RWPE1 (cell line): Measurements from ENCODE around the gene KCND2.

Source experiments
- CTCF ChIA-PET: fragments of 350-600 bp; sonication (Branson Sonifier 250); formaldehyde crosslinking; extraction: SDS; loops from one replicate; lab custom pipeline; 2021; lab: Yijun Ruan, JAX
- POLR2A ChIA-PET: fragments of 400-600 bp; formaldehyde crosslinking; extraction: SDS; loops from one replicate; lab custom pipeline; 2020; ENCODE audit warnings: antibody characterized with exemption; ENCODE audit not compliant: low non-redundant PET; lab: Yijun Ruan, JAX
- DNase-seq: peaks from one replicate; pipeline ENCODE4 v3.0.0; 2012; ENCODE audit warnings: low spot score
- H3K27ac ChIP-seq: fragments of 450-650 bp; 2 replicates; pipeline ENCODE4 v1.5.1; 2017
- CTCF ChIP-seq: fragments of 450-650 bp; conservative IDR thresholded peaks from 2 replicates; pipeline ENCODE4 v1.5.1; 2017; ENCODE audit warnings: low read depth, mild to moderate bottlenecking

The KCND2 gene

GRCh38 chr7:120413164-120413563, 140.2 kb downstream of the KCND2 start:
- no peak for TF ChIP-seq CTCF
- ChIA-PET POLR2A (no interaction called here), CTCF (no interaction called here)
- DNase-seq, result no peak
- H3K27ac ChIP-seq, result no peak overlapping the region

- no peak for TF ChIP-seq CTCF
- ChIA-PET CTCF (no interaction called here), POLR2A (no interaction called here)
- H3K27ac ChIP-seq, result no peak overlapping the region
- DNase-seq, result no peak
Observed at GRCh38 chr7:120417244-120417979, 144.4 kb downstream of the KCND2 start.

- no peak for DNase-seq
- TF ChIP-seq CTCF, result no peak
- H3K27ac ChIP-seq, result no peak overlapping the region
- ChIA-PET CTCF (no interaction called here), POLR2A (no interaction called here)
Observed at GRCh38 chr7:120421151-120421651, 148.2 kb downstream of the KCND2 start.

GRCh38 chr7:120431016-120431415, 158.0 kb downstream of the KCND2 start:
- no peak overlapping the region for H3K27ac ChIP-seq
- CTCF ChIA-PET, result no interaction called here
- no peak for TF ChIP-seq CTCF
- DNase-seq, result no peak
- POLR2A ChIA-PET, result no interaction called here

GRCh38 chr7:120436487-120437060, 163.6 kb downstream of the KCND2 start:
- ChIA-PET CTCF (no interaction called here), POLR2A (no interaction called here)
- no peak for DNase-seq
- no peak for TF ChIP-seq CTCF
- H3K27ac ChIP-seq, result no peak overlapping the region

GRCh38 chr7:120441850-120442249, 168.9 kb downstream of the KCND2 start:
- no peak for TF ChIP-seq CTCF
- POLR2A ChIA-PET, result no interaction called here
- no peak overlapping the region for H3K27ac ChIP-seq
- DNase-seq, result no peak
- CTCF ChIA-PET, result interaction anchor here (0.6 kb wide), 1 partner anchor 81 kb away, joined by 4 read pairs; no protein-coding TSS in a partner anchor
